Measurements from ENCODE around the gene TMEM151A.
"Not testable (repeated sequence)": the region's sequence is repeated elsewhere in the genome, so short reads cannot be mapped to it uniquely, and the experiment has no call there.

Gene TMEM151A

DNA sequence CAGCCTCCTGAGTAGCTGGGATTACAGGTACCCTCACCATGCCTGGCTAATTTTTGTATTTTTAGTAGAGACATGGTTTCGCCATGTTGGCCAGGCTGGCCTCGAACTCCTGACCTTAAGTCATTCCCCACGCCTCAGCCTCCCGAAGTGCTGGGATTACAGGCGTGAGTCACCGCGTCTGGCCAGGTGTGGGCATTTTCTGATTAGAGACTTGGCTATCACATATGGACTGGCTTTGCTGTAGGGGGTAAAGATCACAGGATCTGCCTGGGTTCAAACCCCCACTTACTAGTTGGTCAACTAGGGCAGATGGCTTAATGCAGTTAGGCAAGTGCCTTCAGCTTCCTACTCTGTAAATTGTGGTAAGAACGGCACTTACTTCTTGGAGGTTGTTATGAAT is 18.6 kb downstream of the TMEM151A start:
- no peak for DNase-seq

DNA sequence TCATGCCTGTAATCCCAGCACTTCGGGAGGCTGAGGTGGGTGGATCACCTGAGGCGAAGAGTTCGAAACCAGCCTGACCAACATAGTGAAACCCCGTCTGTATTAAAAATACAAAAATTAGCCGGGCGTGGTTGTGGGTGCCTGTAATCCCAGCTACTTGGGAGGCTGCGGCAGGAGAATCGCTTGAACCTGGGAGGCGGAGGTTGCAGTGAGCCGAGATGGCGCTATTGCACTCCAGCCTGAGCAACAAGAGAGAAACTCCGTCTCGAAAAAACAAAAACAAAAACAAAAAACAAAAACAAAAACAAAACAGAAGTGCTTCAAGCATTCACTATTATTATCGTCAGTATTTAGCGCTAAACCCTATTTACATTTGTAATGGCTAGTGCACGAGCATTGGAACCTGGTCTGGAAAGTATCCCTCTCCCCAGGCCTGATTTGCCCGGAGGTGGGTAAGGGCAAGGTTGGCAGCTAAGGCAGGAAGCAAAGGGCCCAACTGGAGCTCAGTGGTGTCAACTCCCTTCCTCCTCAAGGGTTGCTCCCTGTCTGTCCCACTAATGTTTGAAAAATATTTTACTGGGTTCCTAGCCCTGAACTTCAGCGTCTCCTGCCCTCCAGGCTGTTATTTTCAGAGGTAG is 19.2 kb downstream of the TMEM151A start:
- DNase-seq = not testable (repeated sequence)

DNA sequence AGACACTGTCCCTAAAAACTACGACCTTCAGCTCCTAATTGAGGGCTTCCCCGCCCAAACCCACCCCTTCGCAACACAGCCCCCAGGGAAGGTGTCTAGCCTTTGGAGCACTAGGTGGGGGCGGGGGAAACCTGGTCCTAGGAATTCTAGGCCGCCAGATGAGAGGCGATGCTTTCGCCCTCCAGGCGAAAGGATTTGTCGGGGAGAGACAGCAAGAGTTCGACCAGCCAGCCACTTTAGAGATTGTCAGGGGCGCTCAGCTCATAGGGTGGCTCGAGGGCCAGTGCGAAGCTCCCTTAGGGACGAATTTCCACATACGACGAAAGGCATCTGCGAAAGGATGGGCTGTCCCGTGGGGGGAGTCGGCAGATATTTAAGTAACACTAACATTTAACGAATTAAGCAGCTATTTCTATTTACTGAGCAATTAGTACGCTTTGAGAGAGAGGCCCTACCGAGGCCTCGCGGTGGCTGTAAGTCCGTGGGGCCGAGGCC is 19.8 kb downstream of the TMEM151A start:
- no peak for DNase-seq

DNA sequence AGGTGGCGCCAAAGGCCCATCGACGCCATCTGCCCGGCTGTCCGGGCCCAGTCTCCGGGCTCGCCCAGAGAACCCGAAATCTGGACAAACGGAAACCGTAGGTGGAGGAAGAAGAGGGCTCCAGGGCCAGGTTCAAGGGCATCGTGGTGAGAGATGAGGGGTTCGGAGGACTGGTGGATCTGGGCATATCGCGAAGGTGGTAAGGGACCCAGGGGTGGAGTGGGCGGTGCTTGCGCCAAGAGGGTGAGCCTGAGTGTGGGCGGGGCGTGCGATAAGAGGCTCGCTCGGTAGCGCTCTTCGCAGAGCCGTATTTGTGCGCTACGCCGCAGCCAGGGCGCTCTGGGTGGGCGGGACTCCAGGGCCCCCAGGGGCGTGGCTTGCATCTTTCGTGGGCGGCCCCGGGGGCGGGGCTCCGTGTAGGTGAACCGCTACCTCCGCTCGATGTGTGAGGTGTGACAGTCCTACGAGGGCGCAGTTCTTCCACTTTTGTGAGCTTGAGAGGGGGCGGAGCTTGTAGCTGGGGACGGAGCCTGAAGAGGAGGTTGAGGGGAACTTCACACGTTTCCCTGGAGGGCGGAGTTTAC is 20.4 kb downstream of the TMEM151A start:
- DNase-seq = peak; percentile 99

DNA sequence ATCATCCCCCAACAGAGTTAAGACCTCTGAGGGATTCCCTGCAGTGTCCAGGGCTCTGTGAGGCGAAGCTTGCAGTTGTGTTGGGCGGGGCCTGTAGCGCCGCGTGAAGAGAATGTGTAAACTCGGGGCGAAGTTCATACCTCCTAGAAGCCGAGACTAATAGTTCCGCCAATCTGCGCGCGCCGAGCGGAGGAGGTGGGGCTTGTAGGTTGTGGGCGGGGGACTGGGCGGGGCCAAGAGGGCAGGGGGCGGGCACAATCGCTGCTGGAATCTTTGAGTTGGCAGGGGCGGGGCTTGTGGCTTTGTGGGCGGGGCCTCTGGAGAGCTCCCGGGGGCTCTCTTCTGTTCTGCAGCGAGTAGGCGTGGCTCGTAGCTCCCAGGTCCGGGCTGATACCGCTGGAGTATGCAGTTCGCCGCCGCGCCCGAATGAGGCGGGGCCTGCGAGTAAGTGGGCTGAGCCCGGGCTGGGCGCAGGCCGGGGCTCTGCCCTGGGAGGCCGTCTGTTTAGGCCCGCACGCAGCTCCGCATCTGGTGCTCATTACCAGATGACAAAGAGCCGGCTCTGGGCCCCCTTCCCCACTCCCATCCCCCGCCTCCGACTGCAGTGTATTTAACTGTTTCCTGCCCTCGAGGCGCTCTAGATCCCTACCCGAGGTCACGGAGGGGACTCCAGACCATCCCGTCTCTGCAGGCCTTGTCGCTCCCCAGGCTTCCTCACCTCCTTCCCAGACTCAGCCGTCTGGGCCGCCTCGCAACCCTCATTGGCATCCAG is 21.0 kb downstream of the TMEM151A start:
- DNase-seq = peak; percentile 99

DNA sequence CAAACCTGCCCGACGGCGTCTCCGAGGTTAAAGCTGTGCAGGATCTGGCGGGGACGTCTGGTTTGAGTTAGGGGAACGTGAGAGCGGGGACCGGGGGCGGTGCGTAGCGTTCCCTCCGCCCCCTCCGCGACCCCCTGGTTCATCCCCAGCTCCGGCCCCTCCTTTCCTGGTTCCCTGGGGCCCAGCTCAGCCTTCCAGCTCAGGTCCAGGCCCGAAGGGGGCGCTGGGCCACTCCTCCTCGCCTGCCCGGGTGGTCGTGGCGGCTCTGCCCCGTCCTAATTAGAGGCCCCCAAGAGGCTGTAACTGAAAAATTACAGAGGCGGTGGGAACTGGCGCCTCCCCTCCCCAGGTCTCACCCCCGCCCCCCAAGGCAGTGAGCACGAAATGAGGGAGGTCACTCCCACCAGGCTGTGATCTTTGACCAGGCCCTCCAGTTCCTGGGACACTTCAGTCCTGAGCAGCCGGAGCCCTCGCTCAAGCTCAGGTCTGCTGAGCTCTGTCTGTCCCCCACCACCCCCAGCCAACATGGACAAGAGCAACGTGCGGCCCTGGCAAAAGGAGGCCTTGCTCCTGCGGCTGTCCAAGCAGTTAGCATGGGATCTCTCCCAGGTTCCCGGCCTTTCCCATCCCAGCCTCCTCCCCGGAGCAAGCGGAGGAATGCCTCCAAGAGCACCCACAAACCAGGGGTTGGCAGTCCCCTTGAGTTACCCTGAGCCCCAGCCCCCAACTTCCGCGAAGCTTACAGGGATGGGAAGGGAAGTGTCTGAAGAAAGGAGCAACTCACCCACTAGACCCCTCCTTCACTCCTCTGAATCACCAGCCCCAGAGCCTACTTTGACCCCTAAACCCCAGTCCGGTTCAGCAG is 21.9 kb downstream of the TMEM151A start:
- no peak for DNase-seq

DNA sequence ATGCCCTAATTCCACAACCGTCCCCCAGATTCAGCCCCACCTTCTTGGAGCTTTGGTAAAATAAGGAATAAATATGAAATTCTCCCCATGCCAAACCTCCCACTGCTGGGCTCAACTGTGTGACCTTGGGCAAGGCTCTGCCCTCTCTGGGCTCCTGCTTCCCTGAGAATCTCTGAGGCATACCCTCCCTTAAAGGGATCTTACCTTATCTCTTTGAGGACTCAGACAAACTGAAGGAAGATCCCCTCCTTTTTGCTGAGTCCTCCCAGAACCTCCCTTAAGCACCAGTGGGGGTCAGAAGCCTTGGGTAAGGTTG is 22.4 kb downstream of the TMEM151A start:
- no peak for DNase-seq

DNA sequence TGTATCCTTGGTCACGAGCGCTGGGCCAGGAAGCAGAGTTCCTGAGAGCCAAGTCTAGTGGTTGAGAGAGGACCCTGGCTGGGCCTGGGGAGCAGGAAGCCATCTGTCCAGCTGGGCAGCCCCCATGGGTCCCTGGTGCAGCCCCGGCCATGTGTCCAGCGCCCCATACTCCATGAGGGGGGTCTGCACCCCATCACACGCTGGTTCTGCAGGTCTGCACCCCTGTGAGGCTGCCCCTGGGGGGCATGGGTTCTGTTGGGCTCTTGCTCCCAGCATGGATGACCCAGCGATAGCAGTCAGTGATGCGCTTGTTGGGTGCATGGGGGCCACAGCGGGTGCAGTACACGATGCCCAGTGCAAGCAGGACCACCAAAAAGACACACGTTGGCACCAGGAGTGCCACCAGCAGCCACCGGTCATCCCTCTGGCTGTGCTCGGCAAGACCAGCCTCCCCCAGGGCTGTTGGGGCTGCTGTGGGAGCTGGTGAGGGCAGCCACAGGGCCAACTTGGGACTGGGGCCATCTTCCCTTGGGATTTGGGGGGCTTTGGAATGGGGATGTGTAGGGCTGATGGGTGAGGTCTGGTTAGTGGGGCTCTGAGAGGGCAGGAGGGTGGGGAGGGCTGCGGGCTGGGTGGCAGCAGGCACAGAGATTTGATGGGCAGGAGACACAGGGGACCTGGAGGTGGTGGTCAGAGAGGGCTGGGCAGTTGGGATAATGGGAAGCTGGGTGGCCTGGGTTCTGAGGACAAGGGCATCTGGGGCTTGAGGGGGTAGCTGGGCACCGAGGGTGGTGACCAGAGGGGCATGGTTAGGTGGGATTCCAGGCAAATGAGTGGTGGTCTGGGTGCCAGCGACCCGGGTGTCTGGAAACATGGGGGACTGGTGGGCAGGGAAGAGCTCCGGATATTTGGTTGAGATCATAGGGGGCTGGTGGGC is 23.1 kb downstream of the TMEM151A start:
- no peak for DNase-seq

DNA sequence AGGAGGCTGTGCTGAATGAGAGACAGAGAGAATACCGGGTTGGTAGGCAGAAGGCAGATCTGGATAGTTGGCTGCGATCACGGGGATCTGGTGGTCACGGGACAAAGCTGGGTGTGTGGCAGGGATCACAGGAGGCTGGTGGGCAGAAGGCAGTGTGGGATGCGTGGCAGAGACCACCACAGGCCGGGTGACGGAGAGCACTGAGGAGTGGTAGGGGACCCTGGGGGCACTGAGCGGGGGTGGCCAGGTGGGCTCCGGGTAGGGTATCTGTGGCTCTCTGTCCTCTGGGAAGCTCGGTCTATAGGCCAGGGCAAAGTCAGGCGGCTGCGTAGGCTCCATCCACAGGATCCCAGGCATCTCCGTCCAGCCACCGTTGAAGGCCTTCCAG is 23.8 kb downstream of the TMEM151A start:
- DNase-seq = no peak

DNA sequence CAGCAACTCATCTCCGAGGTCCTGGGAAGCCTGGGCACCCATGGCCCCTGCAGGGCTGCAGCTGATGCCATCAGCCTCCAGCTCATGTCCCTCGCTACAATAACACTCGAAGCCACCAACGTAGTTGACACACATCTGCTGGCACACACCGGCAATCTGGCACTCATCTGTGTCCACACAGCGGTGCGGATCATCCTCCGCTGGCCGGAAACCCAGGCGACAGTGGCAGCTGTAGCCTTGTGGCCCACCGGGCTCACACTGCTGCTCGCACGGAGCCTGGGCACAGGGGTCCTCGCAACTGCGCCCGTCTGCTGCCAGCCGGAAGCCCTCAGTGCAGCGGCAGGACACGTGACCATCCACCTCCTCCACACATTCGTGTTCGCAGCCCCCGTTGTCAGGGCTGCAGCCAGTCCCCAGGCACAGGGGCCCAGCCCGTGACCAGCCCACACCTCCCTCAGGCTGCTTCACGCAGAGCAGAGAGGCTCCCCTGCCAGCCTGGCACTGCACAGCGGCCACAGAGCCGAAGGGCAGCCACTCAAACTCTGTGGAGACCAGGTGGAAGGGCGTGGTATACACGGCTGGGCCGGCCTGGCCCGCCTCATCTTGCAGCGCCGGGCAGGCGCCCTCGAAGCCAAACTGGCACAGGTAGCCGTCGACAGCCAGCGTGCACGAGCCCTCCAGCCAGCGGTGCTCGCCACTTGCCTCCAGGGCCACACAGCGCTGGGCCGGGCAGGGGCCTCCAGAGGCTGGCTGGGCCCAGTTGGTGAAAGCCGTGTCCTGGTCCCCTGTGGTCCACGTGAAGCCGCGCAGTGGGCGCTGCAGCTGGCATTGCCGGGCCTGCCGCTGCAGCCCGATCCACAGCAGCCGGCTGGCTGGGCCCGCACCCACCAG is 24.5 kb downstream of the TMEM151A start:
- no peak for DNase-seq

DNA sequence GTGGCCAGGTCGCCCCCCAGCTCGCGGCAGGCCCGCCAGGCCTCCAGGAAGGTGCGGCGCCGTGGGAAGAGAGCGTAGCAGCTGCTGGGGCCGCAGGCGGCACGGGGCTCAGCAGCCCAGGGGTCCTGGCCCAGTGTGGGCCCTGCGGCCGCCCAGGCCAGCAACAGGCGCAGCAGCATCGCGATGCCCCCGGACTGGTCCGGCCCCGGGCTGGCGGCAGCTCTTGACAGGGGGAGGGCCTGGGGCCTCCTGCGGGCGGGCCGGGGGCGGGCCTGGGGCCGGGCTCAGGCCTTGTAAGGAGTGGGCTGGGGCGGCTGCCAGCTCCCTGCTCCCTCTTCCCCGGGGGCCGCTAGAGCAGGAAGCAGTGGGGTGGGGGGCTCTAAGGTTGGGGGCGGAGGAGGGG is 25.2 kb downstream of the TMEM151A start, which contains the start of gene CD248:
CD248 (minus strand) TSS at position 196 of the 403 bp plus-strand sequence; CDS start at position 179, 17 bp downstream.
- DNase-seq = peak; percentile 12

DNA sequence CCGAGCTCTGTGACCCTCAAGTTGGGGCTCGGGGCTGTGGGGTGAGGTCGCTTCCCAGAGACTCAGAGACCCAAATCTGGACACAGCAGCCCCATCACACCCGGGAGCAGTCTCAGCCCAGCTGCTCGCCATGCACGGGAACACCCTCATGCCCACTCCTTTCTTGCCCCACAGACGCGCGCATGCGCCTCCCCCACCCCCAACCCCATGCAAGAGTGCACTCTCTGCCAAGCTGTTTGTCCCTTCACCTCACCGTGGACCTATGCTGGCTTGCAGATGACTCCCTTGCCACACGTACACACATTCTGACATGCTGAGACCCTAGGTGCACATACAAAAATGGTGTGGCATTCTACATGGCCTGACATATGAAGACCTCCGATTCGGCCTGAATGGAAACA is 25.6 kb downstream of the TMEM151A start:
- DNase-seq = peak; percentile 41

DNA sequence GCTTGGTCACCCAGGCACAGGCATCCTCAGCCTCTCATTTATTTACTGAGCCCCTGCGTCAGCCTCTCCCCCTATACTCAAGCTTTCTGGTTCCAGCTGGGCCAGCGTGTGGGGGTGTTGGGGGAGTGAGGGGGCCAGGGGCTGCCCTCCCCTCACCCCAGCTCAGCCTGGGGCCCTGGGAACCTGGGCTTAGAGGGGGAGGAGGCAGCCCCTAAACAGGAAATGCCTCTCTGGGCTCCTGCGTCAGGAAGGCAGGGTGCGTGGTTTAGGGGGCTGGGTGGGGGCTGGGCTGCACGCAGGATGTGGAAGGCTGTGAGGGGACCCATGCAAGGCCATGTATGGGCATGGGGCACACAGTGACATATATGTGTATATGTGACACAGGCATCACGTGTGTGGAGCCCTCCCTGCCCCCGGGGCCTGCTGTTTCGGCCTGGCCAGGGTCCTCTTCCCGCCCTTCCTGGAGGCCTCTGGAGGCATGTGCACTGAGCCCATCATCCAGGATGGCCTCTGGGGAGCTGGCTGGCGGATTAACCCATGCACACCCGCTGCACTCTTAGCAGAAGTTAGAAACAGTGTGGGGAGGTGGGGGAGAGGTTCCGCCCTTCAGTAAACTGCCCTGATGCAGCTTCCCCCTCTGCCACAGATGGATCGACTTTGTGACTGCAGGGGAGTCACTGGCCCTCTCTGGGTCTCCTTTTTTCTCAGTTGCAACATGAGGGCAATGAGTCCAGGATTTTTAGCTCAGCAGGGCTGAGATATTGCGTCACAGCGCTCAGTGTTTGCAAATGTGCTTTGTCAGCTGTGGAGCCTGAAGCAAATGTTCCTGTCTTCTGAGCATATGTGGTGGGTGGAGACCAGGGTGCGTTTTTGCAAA is 26.3 kb downstream of the TMEM151A start:
- DNase-seq = peak; percentile 71

DNA sequence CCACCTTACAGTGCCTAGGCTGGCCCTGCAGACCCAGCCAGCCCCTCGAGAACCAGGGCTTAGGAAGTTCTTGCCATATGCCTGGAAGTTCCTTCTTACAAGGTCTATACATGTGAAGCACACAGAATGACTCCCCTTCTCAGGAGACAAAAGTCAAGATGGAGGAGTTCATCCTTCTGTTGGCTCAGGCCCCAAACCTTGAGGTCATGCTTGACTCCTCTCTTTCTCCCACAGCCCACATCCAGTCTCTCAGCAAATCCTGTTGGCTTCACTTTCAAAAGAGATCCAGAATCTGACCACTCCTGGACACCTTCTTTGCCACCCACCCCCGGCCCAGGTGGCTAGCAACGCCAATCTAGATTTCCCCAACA is 26.9 kb downstream of the TMEM151A start:
- no peak for DNase-seq

DNA sequence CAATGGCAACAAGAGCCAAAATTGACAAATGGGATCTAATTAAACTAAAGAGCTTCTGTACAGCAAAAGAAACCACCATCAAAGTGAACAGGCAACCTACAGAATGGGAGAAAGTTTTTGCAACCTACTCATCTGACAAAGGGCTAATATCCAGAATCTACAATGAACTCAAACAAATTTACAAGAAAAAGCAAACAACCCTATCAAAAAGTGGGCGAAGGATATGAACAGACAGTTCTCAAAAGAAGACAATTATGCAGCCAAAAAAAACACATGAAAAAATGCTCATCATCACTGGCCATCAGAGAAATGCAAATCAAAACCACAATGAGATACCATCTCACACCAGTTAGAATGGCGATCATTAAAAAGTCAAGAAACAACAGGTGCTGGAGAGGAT is 28.6 kb downstream of the TMEM151A start:
- not testable (repeated sequence) for DNase-seq

DNA sequence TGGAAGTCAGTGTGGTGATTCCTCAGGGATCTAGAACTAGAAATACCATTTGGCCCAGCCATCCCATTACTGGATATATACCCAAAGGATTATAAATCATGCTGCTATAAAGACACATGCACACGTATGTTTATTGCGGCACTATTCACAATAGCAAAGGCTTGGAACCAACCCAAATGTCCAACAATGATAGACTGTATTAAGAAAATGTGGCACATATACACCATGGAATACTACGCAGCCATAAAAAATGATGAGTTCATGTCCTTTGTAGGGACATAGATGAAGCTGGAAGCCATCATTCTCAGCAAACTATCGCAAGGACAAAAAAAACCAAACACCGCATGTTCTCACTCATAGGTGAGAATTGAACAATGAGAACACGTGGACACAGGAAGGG is 29.1 kb downstream of the TMEM151A start:
- not testable (repeated sequence) for DNase-seq

DNA sequence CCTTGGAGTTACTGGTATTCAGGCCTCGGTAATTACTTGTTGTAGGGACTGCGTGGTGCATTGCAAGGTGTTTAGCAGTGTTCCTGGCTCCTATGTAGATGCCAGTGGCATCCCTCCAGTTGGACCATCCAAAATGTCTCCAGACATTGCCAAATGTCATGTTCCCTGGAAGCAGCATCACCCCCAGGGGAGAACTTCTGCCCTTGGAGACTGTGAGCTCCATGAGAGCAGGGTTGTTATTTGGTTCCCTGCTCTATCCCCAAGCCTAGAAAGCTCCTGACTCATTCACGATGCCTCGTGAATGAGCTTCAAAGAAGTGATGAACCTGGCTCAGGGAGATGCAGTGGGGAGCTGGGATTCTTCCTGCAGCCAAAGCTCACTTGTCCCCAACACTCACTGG is 29.9 kb downstream of the TMEM151A start:
- DNase-seq = no peak

DNA sequence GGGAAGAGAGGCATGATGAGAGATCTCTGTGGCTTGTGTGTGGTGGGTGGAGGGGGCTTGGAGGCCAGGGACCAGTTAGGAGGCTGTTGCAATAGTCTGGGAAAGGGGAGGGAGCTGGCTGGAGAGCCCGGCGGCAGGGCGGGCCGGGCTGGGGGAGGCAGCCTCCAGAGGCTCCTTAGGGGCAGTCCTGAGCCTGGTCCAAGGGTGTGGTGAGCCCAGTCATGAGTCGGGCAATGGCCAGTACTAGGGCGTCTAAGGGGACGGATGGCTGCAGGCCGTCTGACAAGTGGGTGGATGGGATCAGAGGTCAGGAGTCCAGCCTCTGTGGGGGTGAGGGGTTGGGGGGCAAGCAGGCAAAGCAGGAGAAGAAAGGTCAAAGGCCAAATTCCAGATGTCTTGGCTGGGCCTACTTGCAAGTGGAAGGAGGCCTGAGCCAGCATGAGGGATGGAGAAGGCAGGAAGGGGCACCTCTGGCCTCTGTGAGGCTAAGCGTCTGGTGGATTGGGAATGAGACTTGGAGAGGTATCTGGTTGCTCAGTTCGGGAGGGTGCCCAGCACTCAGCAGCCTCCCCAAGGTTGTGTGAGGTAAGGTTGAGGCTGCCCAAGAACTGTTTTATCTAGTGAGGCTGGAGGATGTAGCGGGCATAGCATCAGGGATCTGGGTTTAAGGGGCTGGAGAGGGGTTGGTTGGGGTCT is 31.2 kb downstream of the TMEM151A start:
- DNase-seq = no peak

DNA sequence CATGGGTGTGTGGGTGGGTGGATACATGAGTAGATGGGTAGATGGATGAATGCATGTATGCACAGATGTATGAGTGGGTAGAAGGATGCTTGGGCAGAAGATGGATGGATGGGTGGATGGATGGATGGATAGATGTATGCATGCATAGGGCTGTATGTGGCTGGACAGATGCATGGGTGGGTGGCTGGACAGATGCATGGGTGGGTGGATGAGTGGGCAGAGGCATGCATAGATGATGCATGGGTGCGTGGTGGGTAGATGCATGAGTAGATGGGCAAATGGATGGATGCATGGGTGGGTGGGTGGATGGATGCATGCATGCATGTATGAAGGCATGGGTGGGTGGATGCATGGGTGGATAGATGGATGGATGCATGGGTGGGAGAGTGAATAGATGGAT is 32.0 kb downstream of the TMEM151A start:
- DNase-seq = no peak
